Effector memory CD8-positive, alpha-beta T cell (primary cell): ENCODE results near the gene PPP1R37.

Source experiments
- ATAC-seq: fragments of 150-1000 bp; cut with Tn5 transposase; replicated peaks from 2 replicates; pipeline ENCODE4 v1.10.0; 2021; ENCODE audit warnings: mild to moderate bottlenecking, moderate library complexity
- DNase-seq, 3 experiments: peaks; one replicate each; pipeline ENCODE4 v3.0.0; 2021
- H3K27ac Mint-ChIP-seq, 2 donors: one replicate each; pipeline ENCODE4 v1.8.0; 2022; ENCODE audit warnings: mild to moderate bottlenecking in 2 of 2, mixed read lengths in 2 of 2, moderate library complexity in 2 of 2
- H3K27me3 Mint-ChIP-seq, 2 donors: one replicate each; pipeline ENCODE4 v1.8.0; 2022; ENCODE audit warnings: mixed read lengths in 2 of 2
- H3K36me3 Mint-ChIP-seq: one replicate; pipeline ENCODE4 v1.8.0; 2022; ENCODE audit warnings: mild to moderate bottlenecking, moderate library complexity, mixed read lengths; ENCODE audit not compliant: insufficient read depth
- H3K4me1 Mint-ChIP-seq, 2 donors: one replicate each; pipeline ENCODE4 v1.8.0; 2022; ENCODE audit warnings: low read depth in 2 of 2, mixed read lengths in 2 of 2
- H3K4me3 Mint-ChIP-seq, 2 donors: one replicate each; pipeline ENCODE4 v1.8.0; 2022; ENCODE audit warnings: mild to moderate bottlenecking in 2 of 2, mixed read lengths in 2 of 2, moderate library complexity in 2 of 2
- H3K9me3 Mint-ChIP-seq, 2 donors: one replicate each; pipeline ENCODE4 v1.8.0; 2022; ENCODE audit warnings: mixed read lengths in 2 of 2

Gene PPP1R37

GRCh38 chr19:45177817-45178261, 84.9 kb downstream of the PPP1R37 start, which contains the start of gene TRAPPC6A:
TRAPPC6A (minus strand) TSS chr19:45178237; CDS start chr19:45178218, 19 bp downstream.
- no peak for DNase-seq
- Mint-ChIP-seq H3K27ac (peak within 1 kb of the TSS; percentile 89 to 90), H3K36me3 (peaks cover 31% of the 10 kb centered on the region), H3K9me3 (no peaks in the 10 kb centered on the region), H3K4me1 (peaks cover 19 to 29% of the 10 kb centered on the region in 2 donors), H3K27me3 (no peaks in the 10 kb centered on the region), H3K4me3 (peak within 1 kb of the TSS; percentile 79 to 86)
- ATAC-seq, result peak; percentile 0

GRCh38 chr19:45178262-45179071, 85.5 kb downstream of the PPP1R37 start, which contains the start of gene BLOC1S3:
BLOC1S3 (plus strand) TSS chr19:45178784; CDS start chr19:45179297, 513 bp downstream.
- H3K4me1 Mint-ChIP-seq, result peaks cover 18 to 30% of the 10 kb centered on the region in 2 donors
- peaks cover 31% of the 10 kb centered on the region for H3K36me3 Mint-ChIP-seq
- peak within 1 kb of the TSS; percentile 89 to 90 for H3K27ac Mint-ChIP-seq
- ATAC-seq (peak; percentile 81), DNase-seq (peak; percentile 99 to 100 (median 99))
- H3K9me3 Mint-ChIP-seq, result no peaks in the 10 kb centered on the region
- H3K27me3 Mint-ChIP-seq, result no peaks in the 10 kb centered on the region
- H3K4me3 Mint-ChIP-seq, result peak within 1 kb of the TSS; percentile 79 to 86

- Mint-ChIP-seq H3K4me3 (peak overlapping the region; percentile 79 to 86), H3K36me3 (peaks cover 36% of the 10 kb centered on the region), H3K27me3 (no peaks in the 10 kb centered on the region), H3K27ac (peak overlapping the region; percentile 89 to 90), H3K9me3 (no peaks in the 10 kb centered on the region), H3K4me1 (peaks cover 18 to 30% of the 10 kb centered on the region in 2 donors)
- ATAC-seq, result peak; percentile 6
- peak in 2 of 3 experiments; percentile 41 to 51 for DNase-seq
Measured at GRCh38 chr19:45179072-45179891, 86.3 kb downstream of the PPP1R37 start.

- H3K27ac Mint-ChIP-seq, result peak overlapping the region in 1 of 2 donors; percentile 87
- no peaks in the 10 kb centered on the region for H3K27me3 Mint-ChIP-seq
- ATAC-seq (no peak), DNase-seq (no peak)
- H3K36me3 Mint-ChIP-seq, result peaks cover 36% of the 10 kb centered on the region
- peaks cover 20 to 30% of the 10 kb centered on the region in 2 donors for H3K4me1 Mint-ChIP-seq
- no peaks in the 10 kb centered on the region for H3K9me3 Mint-ChIP-seq
- peak overlapping the region; percentile 78 to 79 for H3K4me3 Mint-ChIP-seq
Measured at GRCh38 chr19:45179892-45180370, 87.0 kb downstream of the PPP1R37 start.

GRCh38 chr19:45180936-45181335, 88.0 kb downstream of the PPP1R37 start:
- Mint-ChIP-seq H3K9me3 (no peaks in the 10 kb centered on the region), H3K36me3 (peaks cover 33% of the 10 kb centered on the region), H3K27ac (peak overlapping the region; percentile 77 to 87), H3K4me3 (peak overlapping the region; percentile 78 to 79), H3K27me3 (no peaks in the 10 kb centered on the region), H3K4me1 (peaks cover 25 to 26% of the 10 kb centered on the region in 2 donors)
- no peak for ATAC-seq
- DNase-seq, result no peak

GRCh38 chr19:45182758-45183157, 89.8 kb downstream of the PPP1R37 start:
- peaks cover 33% of the 10 kb centered on the region for H3K36me3 Mint-ChIP-seq
- DNase-seq, result no peak
- ATAC-seq, result no peak
- no peaks in the 10 kb centered on the region for H3K9me3 Mint-ChIP-seq
- peaks cover 26 to 30% of the 10 kb centered on the region in 2 donors for H3K4me1 Mint-ChIP-seq
- H3K27ac Mint-ChIP-seq, result peak overlapping the region in 1 of 2 donors; percentile 3
- no peak overlapping the region for H3K4me3 Mint-ChIP-seq
- H3K27me3 Mint-ChIP-seq, result no peaks in the 10 kb centered on the region

GRCh38 chr19:45184115-45184514, 91.1 kb downstream of the PPP1R37 start:
- Mint-ChIP-seq H3K36me3 (peaks cover 21% of the 10 kb centered on the region), H3K27me3 (no peaks in the 10 kb centered on the region), H3K4me1 (peaks cover 26 to 28% of the 10 kb centered on the region in 2 donors), H3K4me3 (no peak overlapping the region), H3K9me3 (no peaks in the 10 kb centered on the region), H3K27ac (no peak overlapping the region)
- ATAC-seq (no peak), DNase-seq (no peak)

GRCh38 chr19:45186509-45187334, 93.7 kb downstream of the PPP1R37 start:
- peak overlapping the region in 1 of 2 donors; percentile 76 for H3K27ac Mint-ChIP-seq
- no peak overlapping the region for H3K4me3 Mint-ChIP-seq
- H3K27me3 Mint-ChIP-seq, result no peaks in the 10 kb centered on the region
- peaks cover 11% of the 10 kb centered on the region for H3K36me3 Mint-ChIP-seq
- H3K9me3 Mint-ChIP-seq, result no peaks in the 10 kb centered on the region
- DNase-seq (no peak), ATAC-seq (no peak)
- peaks cover 8 to 16% of the 10 kb centered on the region in 2 donors for H3K4me1 Mint-ChIP-seq

- ATAC-seq (peak; percentile 89), DNase-seq (peak in 2 of 3 experiments; percentile 19 to 21)
- H3K4me3 Mint-ChIP-seq, result no peak overlapping the region
- no peak overlapping the region for H3K27ac Mint-ChIP-seq
- peaks cover 10% of the 10 kb centered on the region for H3K36me3 Mint-ChIP-seq
- H3K4me1 Mint-ChIP-seq, result peaks cover 4 to 15% of the 10 kb centered on the region in 2 donors
- no peaks in the 10 kb centered on the region for H3K27me3 Mint-ChIP-seq
- no peaks in the 10 kb centered on the region for H3K9me3 Mint-ChIP-seq
Measured at GRCh38 chr19:45187421-45188100, 94.6 kb downstream of the PPP1R37 start.

GRCh38 chr19:45189971-45190370, 97.0 kb downstream of the PPP1R37 start:
- Mint-ChIP-seq H3K27me3 (no peaks in the 10 kb centered on the region), H3K4me3 (no peak overlapping the region), H3K27ac (no peak overlapping the region), H3K9me3 (no peaks in the 10 kb centered on the region), H3K4me1 (peaks cover 0 to 9% of the 10 kb centered on the region in 2 donors), H3K36me3 (peaks cover 4% of the 10 kb centered on the region)
- ATAC-seq (no peak), DNase-seq (no peak)

- Mint-ChIP-seq H3K27me3 (no peaks in the 10 kb centered on the region), H3K4me1 (peaks cover 0 to 5% of the 10 kb centered on the region in 2 donors), H3K4me3 (no peak overlapping the region), H3K27ac (peak overlapping the region in 1 of 2 donors; percentile 51), H3K36me3 (peaks cover 4% of the 10 kb centered on the region), H3K9me3 (no peaks in the 10 kb centered on the region)
- ATAC-seq, result no peak
- DNase-seq, result no peak
Measured at GRCh38 chr19:45191375-45191774, 98.4 kb downstream of the PPP1R37 start.

- H3K4me1 Mint-ChIP-seq, result no peaks in the 10 kb centered on the region
- no peaks in the 10 kb centered on the region for H3K27me3 Mint-ChIP-seq
- ATAC-seq, result no peak
- peak overlapping the region in 1 of 2 donors; percentile 28 for H3K27ac Mint-ChIP-seq
- no peak overlapping the region for H3K4me3 Mint-ChIP-seq
- H3K9me3 Mint-ChIP-seq, result no peaks in the 10 kb centered on the region
- peaks cover 10% of the 10 kb centered on the region for H3K36me3 Mint-ChIP-seq
- no peak for DNase-seq
Measured at GRCh38 chr19:45195764-45196163, 102.8 kb downstream of the PPP1R37 start.
